Esophagus squamous epithelium (tissue), 5 donors: ENCODE measurements around the gene EFCAB8. TPM values are rescaled to one million over a fixed set of nuclear protein-coding genes. Genes with fewer than 3 reads are reported as not detected.

Source experiments
- DNase-seq: peaks from one replicate; lab custom pipeline; 2025; lab: John Stamatoyannopoulos, UW
- H3K27ac ChIP-seq, 4 donors: fragments of 200-600 bp; sonication (generic); one replicate each; pipeline ENCODE4 v1.5.1; 2016 to 2019; ENCODE audit warnings: mild to moderate bottlenecking in 1 of 4
- H3K27me3 ChIP-seq, 4 donors: fragments of 200-600 bp; sonication (generic); 1 replicate in 3 of 4; 2 replicates in 1 of 4; pipeline versions ENCODE4 v1.5.1 to v1.6.0; 2017 to 2021; ENCODE audit warnings: antibody characterized with exemption in 1 of 4
- H3K36me3 ChIP-seq, 3 donors: fragments of 200-600 bp; sonication (generic); one replicate each; pipeline ENCODE4 v1.5.1; 2016 to 2019
- H3K4me1 ChIP-seq, 3 donors: fragments of 200-600 bp; sonication (generic); one replicate each; pipeline ENCODE4 v1.5.1; 2017 to 2019
- H3K4me3 ChIP-seq, 4 donors: fragments of 200-600 bp; sonication (generic); 1 replicate in 3 of 4; 2 replicates in 1 of 4; pipeline ENCODE4 v1.5.1; 2016 to 2019; ENCODE audit warnings: mild to moderate bottlenecking in 2 of 4, moderate library complexity in 1 of 4
- H3K9me3 ChIP-seq, 3 donors: fragments of 200-600 bp; sonication (generic); one replicate each; pipeline ENCODE4 v1.5.1; 2016 to 2019
- CTCF ChIP-seq, 6 experiments: fragments of 450-650 bp in 4 of 6; fragments of 200-600 bp in 2 of 6; sonication (generic) in 2 of 6; IDR thresholded peaks; one replicate each; pipeline ENCODE4 v1.5.1; 2016 to 2019; ENCODE audit warnings: antibody characterized with exemption in 6 of 6, mild to moderate bottlenecking in 4 of 6, moderate library complexity in 4 of 6
- POLR2A ChIP-seq, 4 donors: fragments of 450-650 bp; IDR thresholded peaks; one replicate each; pipeline ENCODE4 v1.6.1; 2017; ENCODE audit warnings: antibody characterized with exemption in 4 of 4, mild to moderate bottlenecking in 4 of 4, moderate library complexity in 3 of 4
- WGBS, 2 donors: methylation state at CpG; one replicate each; pipeline ENCODE4 v1.1.5; 2018; 5-methylcytosine and 5-hydroxymethylcytosine counted together
- intact Hi-C: fragments of 100-400 bp; cut with DNase I; formaldehyde crosslinking; loops from one replicate; pipeline ENCODE4 v1.15.0; 2022
- total RNA-seq, 4 donors: library from RNA; depleted of rRNA; stranded (reverse); fragments of >200 nt; gene quantifications; one replicate each; pipeline ENCODE4 v1.1.0, GENCODE V29; 2016
- donor health status: DM: yes; HTN: yes; CAD: no.

Gene EFCAB8
- total RNA-seq, 4 donors from 2014 or later, result 0.38 TPM; not detected in 3

GRCh38 chr20:32819992-32820697, 38.6 kb upstream of the EFCAB8 start:
- WGBS, 2 donors, result 0 to 2% methylated on average over 11 to 12 of the region's 58 CpGs
- TF ChIP-seq CTCF (IDR thresholded peaks at IDR 0.05) (peak in 1 of 6 experiments; percentile 15), POLR2A (IDR thresholded peaks at IDR 0.05) (peak in 1 of 4 donors; percentile 67)
- Histone ChIP-seq H3K4me3 (peak overlapping the region; percentile 70 to 99 (median 82)), H3K9me3 (no peaks in the 10 kb centered on the region), H3K27ac (peak overlapping the region; percentile 92 to 99 (median 97)), H3K27me3 (no peaks in the 10 kb centered on the region), H3K4me1 (peaks cover 23 to 51% (median 42%) of the 10 kb centered on the region in 3 donors), H3K36me3 (no peaks in the 10 kb centered on the region)
- peak; percentile 31 for DNase-seq
- intact Hi-C loops, result no loop called here

GRCh38 chr20:32820698-32821377, 37.9 kb upstream of the EFCAB8 start:
- peak overlapping the region; percentile 92 to 99 (median 97) for H3K27ac ChIP-seq
- H3K9me3 ChIP-seq, result no peaks in the 10 kb centered on the region
- H3K4me3 ChIP-seq, result peak overlapping the region; percentile 70 to 99 (median 82)
- H3K27me3 ChIP-seq, result no peaks in the 10 kb centered on the region
- TF ChIP-seq POLR2A (IDR thresholded peaks at IDR 0.05) (no peak), CTCF (IDR thresholded peaks at IDR 0.05) (no peak)
- intact Hi-C loops, result no loop called here
- no peak for DNase-seq
- peaks cover 23 to 51% (median 42%) of the 10 kb centered on the region in 3 donors for H3K4me1 ChIP-seq
- peaks cover 0 to 2% (median 0%) of the 10 kb centered on the region in 3 donors for H3K36me3 ChIP-seq
- 64 to 69% methylated on average over 18 to 25 of the region's 25 CpGs for WGBS, 2 donors

- DNase-seq, result no peak
- Histone ChIP-seq H3K4me3 (no peak overlapping the region), H3K36me3 (peaks cover 5 to 16% (median 7%) of the 10 kb centered on the region in 3 donors), H3K9me3 (no peaks in the 10 kb centered on the region), H3K4me1 (peaks cover 23 to 51% (median 42%) of the 10 kb centered on the region in 3 donors), H3K27ac (peak overlapping the region in 3 of 4 donors; percentile 40 to 69 (median 61)), H3K27me3 (no peaks in the 10 kb centered on the region)
- intact Hi-C loops, result no loop called here
- TF ChIP-seq POLR2A (IDR thresholded peaks at IDR 0.05) (no peak), CTCF (IDR thresholded peaks at IDR 0.05) (no peak)
- WGBS, 2 donors, result 73 to 80% methylated on average over 5 of the region's 5 CpGs
These were observed 36.5 kb upstream of the EFCAB8 start for GRCh38 chr20:32822225-32822624.

- no peaks in the 10 kb centered on the region for H3K9me3 ChIP-seq
- TF ChIP-seq POLR2A (IDR thresholded peaks at IDR 0.05) (no peak), CTCF (IDR thresholded peaks at IDR 0.05) (peak in 1 of 6 experiments; percentile 8)
- H3K4me1 ChIP-seq, result peaks cover 23 to 60% (median 44%) of the 10 kb centered on the region in 3 donors
- H3K27me3 ChIP-seq, result no peaks in the 10 kb centered on the region
- no peak overlapping the region for H3K4me3 ChIP-seq
- DNase-seq, result no peak
- peak overlapping the region; percentile 6 to 69 (median 50) for H3K27ac ChIP-seq
- H3K36me3 ChIP-seq, result peaks cover 5 to 25% (median 12%) of the 10 kb centered on the region in 3 donors
- intact Hi-C loops, result no loop called here
- 42 to 66% methylated on average over 2 of the region's 3 CpGs for WGBS, 2 donors
These were observed 35.6 kb upstream of the EFCAB8 start for GRCh38 chr20:32823078-32823477.
